Muscle of back (tissue), 11 donors: ENCODE data around the gene TTC31. TPM values are rescaled to one million over a fixed set of nuclear protein-coding genes. Genes with fewer than 3 reads are reported as not detected.
A peak's percentile ranks its signal among the peaks of the same experiment; 100 is the strongest.

ENCODE experiments used
- DNase-seq, 3 donors: peaks; one replicate each; pipeline versions ENCODE4 v3.0.0 to v3.0.0-alpha.2; 2013
- polyA plus RNA-seq, 10 donors: library from polyadenylated mRNA; unstranded; fragments of 120-200 nt; gene quantifications; one replicate each; pipeline ENCODE4 v1.2.1, GENCODE V29; 2013; ENCODE audit not compliant: insufficient read length in 10 of 10

Gene TTC31
- polyA plus RNA-seq, 10 donors: 15.1 to 21.6 (median 18.0) TPM

DNA sequence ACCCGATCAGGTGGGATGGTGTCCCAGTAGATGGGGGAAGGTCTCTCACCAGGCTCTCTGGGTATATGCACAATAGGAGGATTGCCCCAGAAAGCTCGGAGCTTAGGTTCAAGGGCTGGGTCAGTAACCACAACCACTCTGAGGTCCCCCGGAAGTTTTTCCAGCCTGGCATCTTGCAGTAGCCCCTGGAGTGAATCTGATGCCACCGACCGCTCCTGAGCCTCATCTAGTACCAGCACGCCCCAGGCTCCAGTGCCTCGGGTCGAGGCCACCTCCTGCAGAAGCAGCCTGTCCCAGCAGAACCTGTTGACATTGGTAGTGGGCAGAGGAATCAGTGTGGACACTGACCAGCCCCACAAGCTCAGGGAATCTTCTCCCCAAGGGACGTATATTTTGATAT is 41.1 kb downstream of the TTC31 start:
- DNase-seq: no peak

DNA sequence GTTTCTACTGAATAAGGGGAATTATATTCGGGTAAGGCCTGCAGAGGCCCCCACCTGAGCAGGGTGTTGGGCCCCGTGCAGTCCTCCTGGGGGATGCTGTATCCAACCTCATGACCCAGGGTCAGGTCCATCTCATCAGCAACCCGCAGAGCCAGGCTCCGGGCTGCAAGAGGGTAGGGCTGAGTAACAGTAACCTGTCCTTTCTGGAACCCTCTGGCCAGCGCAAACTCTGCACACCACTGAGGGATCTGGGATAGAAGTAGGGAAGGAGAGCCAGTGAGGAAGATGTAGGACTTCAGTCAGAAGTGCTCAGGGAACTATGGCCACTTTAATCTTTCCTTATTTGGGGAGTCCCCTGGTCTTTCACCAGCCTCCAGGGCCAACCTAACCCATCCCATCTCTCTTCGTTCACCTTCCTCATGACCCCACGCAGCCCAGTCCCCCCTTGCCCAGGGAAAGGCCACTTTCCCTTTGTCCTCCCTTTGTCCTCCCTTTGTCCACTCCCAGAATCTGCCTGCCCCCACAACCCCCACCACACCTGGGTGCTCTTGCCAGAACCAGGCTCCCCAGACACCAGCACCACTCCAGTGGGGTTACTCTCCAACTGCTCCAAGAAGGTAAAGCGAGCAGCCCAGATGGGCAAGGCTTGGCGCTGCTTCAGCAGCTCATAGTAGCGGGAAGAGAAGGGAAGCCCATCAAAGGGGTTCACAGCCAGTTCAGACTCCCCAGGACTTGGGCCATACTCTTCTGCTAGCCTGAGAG is 42.3 kb downstream of the TTC31 start:
- DNase-seq: no peak

DNA sequence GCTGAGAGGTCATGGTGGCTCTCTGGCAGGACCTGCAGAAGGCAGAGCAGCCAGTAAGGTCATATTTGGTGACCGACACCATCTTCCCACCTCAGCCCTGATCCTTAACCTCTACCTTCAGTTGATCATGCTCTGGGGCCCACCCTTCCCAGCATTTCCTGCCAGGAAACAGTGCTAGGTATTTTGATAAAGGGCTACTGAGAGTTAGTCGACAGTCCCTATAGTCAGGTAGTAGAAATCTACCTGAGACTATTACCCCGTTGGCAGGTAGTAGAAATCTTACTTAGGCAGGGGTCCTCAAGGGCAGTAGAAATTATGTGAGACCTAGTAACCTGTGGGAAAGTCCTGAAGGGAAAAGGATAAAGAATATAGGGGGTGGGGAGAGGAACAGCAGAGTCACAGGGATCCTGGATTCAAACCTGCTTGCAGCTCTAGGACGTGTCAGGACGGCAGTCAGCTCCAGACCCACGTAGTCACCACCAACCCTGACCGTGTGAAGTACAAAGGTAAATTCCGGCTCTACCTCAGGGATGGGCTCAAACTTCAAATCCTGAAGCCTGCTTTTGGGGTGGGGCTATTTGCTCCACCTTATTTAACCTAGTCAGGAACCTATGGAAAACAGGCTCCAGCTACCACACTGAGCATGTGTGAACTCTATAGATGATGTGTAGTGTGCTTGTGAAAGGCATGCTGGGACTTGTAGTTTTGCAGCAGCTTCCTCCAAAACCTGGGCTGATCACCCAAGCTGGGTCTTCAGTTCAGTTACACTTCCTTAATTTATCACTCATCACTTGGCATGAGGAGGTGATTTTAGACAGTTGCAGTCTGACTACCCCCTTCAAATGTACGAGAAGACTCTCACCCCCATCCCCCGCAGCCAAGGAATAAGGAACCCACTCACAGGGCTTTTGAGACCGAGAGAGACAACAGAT is 43.1 kb downstream of the TTC31 start, which contains the start of gene DQX1:
Gene DQX1 (minus strand): TSS at position 515 of the 932 bp plus-strand sequence. CDS start 502 bp downstream, at position 13.
- DNase-seq: peak in 1 of 3 donors; percentile 56

DNA sequence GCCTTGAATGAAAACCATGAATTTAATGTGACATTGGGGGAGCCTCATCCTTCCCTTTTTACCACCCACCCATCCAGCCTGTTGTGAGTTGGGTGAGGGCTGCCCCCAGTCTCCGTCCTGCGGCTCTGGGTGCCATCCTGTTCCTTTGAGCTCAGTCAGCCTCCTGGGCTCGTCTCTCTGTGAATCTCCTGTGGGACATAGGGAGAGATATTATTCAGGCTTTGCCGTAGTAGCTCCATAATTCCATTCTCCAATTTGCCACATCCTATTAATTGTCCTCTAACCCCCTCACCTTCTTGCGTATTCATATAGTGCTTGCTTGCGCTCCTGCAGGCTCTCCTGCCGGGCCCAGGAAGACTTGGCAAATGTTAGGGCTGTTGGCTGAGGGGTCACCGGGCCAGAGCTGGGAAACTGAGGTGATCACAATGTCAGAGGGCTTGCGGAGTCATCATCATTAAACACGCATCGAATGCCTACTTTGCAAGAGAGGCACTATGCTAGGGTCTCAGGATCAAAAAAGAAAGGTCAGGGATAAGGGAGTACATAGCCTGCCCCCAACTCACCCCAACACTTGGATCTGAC is 43.9 kb downstream of the TTC31 start:
- no peak for DNase-seq

DNA sequence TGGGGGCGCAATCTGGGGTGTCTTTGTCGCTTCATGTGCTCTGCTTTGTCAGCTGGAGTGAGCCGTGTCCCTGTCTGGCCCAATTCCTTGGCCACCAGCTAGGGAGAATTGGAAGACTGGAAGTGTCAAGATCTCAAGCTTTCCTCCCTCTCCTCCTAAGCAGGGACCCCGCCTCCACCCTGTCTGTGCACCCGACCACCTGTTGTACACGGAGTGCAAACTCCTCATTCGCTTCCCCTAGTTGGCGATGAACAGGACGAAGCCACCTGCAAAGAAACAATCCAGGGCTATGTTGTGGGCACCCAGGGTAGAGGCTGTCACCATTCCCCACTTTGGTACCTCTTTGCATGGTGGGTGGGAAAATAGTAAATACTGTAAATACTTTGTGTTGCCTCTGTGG is 44.9 kb downstream of the TTC31 start:
- DNase-seq: no peak

DNA sequence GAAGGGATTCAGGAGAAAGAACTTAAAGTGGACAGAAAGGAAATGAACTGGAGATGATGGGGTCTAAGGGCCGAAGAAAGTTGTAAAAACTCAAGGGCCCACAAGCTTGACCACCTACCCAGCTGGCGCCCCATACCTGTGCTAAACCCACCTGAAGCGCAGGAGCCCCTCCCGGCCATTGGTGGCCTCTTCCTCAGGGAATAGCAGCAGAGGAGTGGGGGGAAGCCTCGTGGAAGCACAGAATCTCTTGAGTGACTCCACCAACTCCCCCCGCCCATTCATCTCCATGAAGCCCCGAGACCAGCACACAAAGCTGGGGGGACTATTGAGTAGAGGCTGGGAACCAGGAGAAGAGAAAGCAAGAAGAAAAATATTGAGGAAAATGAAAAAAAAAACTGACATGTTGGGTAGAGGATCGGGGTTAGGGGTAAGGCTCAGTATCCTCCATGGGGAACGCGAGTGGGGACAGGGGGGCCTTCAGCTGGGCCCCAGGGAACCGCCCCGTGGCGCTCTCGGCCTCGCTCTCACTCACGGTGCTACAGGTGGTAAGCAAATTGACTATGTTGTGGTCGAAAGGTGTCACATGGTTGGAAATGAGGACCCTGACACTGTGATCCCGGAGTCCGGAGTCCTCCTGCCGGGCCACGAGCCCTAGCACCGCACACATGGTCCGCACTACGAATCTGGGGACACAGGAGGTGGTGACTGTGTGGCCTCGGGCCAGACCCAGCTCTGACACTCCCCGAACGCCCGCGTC is 45.9 kb downstream of the TTC31 start:
- no peak for DNase-seq

DNA sequence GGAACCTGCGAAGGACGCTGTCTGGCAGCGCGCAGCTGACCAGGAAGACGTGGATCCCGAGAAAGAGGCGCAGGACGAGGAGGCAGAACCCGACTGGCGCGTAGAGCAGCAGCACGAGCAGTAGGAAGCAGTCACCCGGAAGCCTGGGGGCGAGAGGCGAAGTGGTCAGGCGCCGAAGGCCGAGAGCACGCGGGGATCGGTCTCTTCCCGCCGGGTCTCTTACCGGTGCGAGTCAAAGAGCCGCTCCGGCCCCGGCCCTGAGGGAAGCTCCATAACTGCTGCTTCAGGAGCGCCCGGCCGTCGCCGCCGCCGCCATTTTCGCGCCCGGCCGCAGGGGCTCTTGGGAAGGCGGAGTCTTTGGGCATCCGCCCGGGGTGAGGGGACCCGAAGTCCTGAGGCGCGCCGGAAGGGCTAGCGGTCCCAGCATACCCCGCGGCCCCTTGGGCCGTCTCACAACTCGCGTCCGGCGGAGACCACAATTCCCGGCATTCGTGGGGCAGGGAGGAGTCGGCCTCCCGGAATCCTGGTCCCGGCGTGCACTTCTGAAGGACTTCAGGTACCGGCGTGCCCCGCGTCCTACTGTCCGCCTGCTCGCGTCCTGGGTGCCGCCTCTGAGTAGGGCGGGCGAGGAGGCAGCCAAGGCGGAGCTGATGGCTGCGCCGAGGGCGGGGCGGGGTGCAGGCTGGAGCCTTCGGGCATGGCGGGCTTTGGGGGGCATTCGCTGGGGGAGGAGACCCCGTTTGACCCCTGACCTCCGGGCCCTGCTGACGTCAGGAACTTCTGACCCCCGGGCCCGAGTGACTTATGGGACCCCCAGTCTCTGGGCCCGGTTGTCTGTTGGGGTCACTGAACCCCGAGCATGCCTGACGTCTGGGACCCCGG is 46.7 kb downstream of the TTC31 start, which contains the start of the genes AUP1 and HTRA2:
Gene AUP1 (minus strand): TSS at position 350 of the 882 bp plus-strand sequence. CDS start 77 bp downstream, at position 273.
Gene HTRA2 (plus strand): TSS at position 577 of the 882 bp plus-strand sequence. CDS start 74 bp downstream, at position 651.
- DNase-seq: peak; percentile 99

DNA sequence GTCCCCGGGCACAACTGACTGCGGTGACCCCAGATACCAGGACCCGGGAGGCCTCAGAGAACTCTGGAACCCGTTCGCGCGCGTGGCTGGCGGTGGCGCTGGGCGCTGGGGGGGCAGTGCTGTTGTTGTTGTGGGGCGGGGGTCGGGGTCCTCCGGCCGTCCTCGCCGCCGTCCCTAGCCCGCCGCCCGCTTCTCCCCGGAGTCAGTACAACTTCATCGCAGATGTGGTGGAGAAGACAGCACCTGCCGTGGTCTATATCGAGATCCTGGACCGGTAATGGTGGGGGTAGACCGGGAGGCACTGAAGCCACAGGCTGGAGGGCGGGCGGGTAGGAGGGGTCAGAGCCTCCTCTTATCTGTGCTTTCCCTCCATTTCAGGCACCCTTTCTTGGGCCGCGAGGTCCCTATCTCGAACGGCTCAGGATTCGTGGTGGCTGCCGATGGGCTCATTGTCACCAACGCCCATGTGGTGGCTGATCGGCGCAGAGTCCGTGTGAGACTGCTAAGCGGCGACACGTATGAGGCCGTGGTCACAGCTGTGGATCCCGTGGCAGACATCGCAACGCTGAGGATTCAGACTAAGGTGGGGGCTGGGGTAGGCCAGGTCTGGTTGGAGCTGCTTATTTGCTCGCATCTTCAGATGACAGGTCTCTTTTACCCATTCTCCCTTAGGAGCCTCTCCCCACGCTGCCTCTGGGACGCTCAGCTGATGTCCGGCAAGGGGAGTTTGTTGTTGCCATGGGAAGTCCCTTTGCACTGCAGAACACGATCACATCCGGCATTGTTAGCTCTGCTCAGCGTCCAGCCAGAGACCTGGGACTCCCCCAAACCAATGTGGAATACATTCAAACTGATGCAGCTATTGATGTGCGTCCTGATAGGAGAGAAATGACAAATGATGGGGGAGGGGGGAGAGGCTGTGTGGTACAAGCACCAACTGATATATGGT is 47.6 kb downstream of the TTC31 start:
- DNase-seq: peak in 1 of 3 donors; percentile 80

DNA sequence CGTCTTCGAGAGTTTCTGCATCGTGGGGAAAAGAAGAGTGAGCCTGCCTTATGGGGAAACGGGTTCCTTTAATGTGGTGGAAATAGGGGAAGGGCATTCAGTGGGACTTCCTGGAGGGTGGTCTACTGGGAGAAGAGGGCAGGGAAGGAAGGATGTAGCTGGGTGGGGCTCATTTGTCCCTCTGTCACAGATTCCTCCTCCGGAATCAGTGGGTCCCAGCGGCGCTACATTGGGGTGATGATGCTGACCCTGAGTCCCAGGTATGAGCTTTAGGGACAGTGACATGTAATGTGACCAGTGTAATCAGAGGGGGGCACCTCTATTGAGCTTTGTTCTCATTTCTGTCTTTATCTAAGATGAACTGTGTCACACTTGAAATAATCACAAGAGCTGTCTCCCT is 48.8 kb downstream of the TTC31 start:
- no peak for DNase-seq

DNA sequence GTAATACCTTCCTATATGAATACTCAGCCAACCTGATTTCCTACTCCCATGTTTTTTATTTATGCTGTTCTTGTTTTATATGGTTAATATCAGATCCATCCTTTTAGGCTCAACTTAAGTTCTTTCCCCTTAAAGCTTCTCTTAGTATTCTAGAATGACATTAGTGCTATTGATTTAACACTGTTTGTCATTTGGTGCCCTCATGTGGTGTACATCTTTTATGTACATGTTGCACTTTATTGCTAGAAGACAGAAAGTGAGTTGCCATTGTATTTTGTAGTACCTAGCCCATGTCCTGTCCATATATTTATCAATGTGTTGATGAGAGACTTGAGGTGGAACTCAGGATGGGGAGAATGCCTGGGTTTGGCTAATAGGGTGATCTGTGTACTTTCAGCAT is 49.3 kb downstream of the TTC31 start:
- DNase-seq: peak in 1 of 3 donors; percentile 60

DNA sequence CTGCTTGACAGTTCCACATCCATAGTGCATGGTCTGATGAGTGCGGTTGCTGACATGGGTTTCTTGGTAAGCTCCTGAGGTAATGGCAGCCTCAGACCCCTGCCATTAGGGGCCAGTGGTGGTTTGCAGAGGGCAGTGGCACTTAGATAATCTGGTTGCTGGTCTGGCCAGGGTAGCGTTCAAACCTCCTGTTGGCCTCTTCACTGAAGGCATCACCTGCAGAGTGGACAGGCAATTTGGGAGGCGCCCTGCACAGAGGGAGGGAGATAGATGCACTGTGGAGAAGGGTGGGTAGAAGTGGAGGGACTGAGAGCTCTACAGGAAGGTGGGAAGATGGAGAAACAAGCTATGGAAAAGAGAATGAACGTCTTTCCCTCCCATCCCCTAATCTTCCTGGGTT is 50.6 kb downstream of the TTC31 start:
- DNase-seq: no peak

DNA sequence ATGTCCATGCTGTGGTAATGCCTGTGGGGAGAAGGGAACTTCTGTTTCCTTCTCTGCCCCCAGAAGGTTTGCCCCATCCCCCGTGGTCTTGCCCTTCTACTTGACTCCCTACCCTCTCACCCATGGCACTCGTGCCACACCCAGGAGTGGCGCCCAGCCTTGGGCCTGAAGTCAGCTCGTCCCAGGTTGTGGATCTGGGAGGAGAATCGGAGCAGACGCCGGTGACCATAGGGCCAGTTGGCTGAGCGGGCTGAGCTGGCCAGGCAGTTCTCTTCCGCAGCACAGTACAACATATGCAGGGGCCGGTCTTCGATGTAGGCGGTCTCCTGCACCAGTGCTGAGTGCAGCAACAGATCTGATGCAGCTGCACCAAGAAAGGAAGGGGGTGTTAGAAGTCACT is 51.5 kb downstream of the TTC31 start:
- DNase-seq: no peak

DNA sequence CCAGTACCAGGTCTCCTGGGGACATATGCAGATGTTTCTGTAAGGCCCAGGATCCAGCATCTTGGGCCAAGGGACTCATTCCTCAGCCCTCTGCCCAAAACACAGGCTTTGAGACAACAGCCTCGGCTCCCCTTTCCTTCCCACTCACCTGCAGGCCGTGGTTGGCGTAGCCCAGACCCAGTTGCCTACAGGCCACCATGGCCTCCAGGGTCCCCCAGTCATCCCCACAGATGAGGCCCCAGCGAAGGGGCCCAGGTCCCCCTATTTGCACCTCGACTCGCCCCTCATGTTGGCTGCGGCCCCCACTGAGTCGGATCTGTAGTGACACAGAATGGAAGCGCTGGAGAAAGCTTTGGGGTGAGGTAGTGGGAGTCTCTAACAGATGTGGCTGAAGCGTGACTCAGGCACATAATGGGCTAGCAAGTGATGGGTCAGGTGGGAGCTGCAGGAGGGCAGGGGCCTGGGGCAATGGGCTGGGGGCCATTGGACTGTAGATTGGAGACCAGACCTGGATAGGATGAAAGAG is 52.6 kb downstream of the TTC31 start:
- no peak for DNase-seq

DNA sequence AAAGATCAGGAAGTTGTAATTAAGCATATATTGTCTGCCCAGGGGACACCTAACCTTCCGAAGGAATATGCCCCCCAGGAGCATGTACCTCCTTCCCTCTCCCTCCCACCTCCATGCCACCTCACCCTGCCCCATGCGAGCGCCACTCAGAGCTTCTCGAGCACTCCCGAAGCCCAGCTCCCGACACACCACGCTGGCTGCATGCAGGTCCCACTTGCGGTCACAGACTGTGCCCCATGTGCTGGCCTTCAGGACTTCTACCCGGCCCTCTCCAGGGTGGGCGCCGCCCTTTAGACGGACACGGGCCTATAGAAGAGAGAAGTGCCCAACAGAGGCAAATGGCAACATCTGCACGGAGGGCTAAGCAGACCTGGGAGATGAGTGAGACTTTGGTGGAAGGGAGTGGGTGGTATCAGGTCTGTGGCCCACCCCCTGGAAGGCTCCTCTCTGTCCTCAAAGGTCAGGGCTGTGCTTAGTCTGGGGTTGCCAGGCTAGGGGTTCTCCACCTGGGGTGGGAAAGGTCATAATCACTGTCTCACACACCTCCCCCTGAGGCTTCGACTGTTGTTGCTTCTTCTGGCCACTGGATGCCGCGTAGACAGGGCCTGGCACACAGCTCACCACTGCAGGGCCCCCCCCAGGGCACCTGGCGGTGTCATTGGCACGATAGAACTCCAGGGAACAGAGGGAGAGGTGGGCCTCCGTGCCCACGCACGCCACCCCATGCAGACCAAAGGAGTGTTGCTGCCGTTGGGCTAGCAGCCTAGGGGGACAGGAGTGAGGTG is 53.5 kb downstream of the TTC31 start:
- no peak for DNase-seq

DNA sequence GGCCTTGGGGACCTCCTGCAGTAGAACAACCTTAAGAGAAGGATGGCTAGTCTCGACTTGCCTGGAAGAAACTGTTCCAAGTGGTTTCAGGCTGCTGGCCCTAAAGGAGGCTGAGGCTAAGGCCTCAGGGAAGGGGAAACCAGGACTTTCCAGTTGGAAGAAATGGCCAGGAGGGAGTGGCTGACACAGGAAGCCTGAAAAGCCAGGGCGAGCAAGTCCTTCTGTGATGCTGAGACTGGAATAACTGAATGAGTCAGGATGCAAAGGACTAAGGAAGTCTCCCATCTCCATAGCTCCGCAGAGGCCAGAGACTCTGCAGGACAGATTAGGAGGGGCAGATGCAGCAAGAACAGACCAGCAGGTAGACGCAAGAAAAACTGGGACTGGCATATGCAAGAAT is 54.3 kb downstream of the TTC31 start:
- DNase-seq: no peak

DNA sequence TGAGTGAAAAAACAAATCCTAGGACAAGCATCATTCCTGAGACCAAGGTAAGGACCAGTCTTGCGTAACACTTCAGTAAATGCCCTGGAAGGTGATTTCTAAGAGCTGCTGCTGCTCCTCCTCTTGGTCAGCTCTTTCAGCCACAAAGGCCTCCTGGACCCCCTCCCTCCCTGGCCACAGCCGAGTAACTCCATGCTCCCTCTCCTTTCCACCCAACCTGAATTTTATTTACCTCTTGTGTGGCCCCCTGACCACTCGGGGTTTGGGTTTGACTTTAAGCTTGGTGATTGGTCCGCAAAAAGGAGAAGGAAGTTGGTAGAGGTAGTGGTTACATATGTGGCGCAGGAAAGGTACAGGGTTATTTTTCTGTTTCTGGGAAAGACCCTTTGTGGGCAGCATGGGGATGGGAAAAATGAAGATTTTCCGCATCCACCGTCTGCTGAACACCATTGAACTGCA is 56.0 kb downstream of the TTC31 start:
- DNase-seq: no peak

DNA sequence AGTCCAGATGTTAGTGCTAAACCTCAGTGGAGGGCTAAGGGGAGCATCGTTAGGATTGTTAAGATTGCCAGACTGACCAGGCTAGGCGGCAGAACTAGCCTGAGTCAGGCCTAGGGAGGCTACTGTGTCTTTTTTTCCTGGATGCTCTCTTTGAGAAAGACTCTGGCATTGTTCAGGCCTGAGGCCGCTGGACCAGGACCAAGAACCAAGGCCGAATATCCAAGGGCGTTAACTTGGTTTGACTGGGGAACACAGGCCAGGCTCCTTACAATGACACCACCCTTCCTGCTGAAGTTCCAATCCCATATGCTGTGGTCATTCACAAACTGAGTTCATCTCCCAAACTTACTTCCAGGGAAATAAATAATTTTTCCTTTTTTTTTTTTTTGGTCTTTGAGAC is 57.4 kb downstream of the TTC31 start:
- DNase-seq: no peak

DNA sequence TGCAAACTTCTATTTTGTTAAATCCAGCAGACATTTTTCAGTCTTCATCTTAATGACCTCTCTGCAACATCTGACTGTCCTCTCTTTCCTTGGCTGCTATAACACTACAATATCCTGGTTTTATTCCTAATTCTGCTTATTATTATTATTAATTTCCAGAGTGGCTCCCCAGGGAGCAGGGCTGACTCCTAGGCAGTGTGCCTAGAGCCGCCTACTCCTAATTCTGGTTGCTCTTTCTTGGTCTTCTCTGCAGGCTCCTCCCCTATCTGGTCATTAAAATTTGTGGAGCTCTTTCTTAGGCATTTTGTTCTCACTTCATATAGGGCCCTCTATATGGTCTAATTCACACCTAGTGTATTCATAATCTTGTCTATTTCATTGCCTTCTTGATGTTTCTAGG is 60.1 kb downstream of the TTC31 start:
- DNase-seq: no peak
